AG20443 (cell line): ENCODE results near the gene SOX6.
"Not testable (repeated sequence)": the region's sequence is repeated elsewhere in the genome, so short reads cannot be mapped to it uniquely, and the experiment has no call there.

ENCODE experiments used
- DNase-seq: peaks from one replicate; pipeline ENCODE4 v3.0.0; 2012; ENCODE audit warnings: low spot score, mixed read lengths

Gene SOX6

DNA sequence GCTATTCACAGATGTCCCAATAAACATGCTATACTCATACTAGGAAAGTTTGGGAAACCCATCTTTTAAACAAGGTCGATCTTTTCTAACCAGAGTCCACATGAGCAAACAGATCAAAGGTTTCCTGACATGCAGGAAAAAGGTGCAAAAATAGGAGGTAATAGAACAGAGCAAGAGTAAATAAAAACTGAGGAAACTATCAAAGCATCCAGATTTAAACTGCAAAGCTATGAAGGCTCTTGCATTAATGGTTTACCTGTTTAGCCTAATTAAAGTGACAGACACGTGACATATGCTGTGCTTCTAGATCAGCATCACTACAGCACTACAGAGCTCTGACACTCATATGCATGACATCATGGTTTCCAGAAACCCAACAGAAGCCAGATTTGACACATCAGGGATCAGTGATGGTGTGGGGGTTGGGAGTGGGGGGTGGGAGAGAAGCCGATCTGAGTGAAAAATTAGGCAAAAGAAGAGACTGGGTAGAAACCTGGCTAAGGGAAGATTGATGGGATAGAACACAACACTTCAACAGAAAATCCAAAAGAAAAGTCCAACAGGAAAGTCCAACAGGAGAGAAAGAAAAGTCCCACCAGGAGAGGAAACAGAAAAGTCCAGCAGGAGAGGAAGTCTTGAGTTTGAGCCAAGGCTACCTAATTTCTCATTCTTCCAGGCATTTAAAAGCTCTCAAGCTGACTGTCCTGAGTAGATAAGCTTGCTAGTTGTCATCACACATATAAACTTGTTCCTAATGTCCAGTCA lies 262.3 kb downstream of the SOX6 start:
- no peak for DNase-seq

DNA sequence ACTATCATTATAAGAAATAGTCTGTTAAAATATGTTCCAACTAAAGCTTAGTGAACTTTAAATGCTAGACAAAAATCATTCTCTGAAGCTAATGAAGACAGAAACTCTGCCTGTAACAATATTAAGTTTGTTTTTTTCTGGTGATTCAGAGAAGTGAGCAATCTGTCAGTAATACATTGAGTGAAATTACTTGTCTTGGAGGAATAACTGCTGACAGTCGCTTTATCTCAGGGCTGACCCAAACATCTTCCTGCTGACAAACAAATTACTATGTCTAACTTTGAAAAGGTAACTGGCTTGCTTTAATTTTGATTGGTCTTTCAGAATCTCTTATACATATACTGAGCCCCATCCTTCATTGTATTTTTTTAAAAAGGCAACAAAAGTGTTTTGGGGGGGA lies 264.5 kb downstream of the SOX6 start:
- no peak for DNase-seq

- DNase-seq = no peak
Measured at GRCh38 chr11:16089481-16089880, 266.9 kb downstream of the SOX6 start.

GRCh38 chr11:16088774-16089173 lies 267.6 kb downstream of the SOX6 start:
- no peak for DNase-seq

DNA sequence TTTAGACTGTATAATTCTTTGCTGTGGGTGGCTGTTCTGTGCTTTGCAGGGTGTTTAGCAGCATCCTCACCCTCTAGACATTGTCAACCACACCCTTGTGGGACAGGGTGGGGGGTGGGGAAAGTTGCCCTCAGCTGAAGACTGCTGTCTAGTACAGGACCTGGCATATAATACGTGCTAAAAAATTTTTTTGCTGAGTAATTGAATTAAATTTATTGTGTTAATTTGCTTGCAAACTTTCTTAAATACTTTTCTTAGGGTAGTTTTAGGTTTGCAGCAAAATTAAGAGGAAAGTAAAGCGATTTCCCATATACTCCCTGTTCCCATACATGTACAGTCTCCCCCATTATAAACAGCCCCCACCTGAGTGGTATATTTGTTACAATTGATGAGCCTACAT lies 268.5 kb downstream of the SOX6 start:
- DNase-seq = no peak

GRCh38 chr11:16086229-16086819 lies 270.0 kb downstream of the SOX6 start:
- DNase-seq = no peak

GRCh38 chr11:16082095-16083055 lies 274.0 kb downstream of the SOX6 start:
- no peak for DNase-seq

- no peak for DNase-seq
Measured at GRCh38 chr11:16081382-16082094, 274.8 kb downstream of the SOX6 start.

GRCh38 chr11:16080688-16081381 lies 275.5 kb downstream of the SOX6 start:
- DNase-seq = no peak

GRCh38 chr11:16078936-16079335 lies 277.4 kb downstream of the SOX6 start:
- no peak for DNase-seq

DNA sequence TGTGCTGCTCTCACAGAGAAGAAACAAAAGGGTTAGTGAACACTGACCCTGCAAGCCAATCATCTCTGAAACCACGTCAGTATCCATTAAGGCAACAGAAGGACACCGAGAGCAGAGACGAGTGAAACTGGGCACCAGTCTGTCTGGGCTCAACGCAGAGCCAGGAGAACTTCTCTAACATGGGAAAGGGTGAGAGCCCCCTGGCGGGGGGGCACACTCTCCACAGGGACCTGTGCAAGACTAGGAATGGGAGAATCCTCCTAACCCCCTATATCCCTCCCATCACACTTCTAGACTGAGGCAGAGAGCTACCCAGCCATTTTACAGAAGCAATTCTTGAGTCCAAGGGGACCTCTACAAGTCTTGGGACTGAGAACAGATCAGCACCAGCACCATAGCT lies 285.8 kb downstream of the SOX6 start:
- DNase-seq = no peak

GRCh38 chr11:16067268-16067667 lies 289.1 kb downstream of the SOX6 start:
- DNase-seq = not testable (repeated sequence)

DNA sequence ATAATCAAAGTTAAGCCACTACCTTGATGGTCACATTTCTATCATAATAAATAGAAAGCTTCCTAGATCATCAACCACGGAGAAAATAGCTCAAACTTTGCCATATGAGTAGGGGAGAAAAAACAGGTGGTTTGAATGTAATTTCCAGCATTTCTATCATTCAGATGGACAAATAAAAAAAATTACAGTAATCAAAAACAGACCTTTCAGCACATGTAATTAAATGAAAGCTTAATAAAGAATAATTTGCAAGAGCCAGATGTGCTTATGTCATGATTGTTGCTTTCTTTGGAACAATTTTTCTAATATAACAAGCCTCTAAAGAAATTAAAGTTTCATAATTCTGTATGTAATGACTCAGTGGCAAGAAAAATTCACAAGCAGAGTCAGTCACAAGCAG lies 297.0 kb downstream of the SOX6 start:
- DNase-seq = no peak

DNA sequence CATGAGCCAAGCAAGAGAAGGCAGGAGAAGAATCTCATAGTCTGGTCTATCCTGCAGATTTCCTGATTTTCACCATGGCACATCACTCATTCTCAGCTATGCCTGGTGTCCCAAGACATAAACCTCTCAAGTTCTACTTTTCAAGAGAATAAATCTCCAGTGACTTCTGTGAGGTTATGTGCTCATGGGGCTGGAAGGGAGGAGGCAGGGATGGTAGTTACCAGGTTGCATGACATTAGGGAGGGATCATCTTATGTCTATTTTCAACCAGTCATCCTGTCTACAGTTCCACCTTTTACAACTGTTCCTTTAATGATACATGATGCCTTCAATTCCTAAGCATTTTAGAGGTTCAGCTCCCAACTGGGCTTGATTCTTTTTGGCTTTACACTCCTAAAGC lies 297.7 kb downstream of the SOX6 start:
- DNase-seq = no peak

DNA sequence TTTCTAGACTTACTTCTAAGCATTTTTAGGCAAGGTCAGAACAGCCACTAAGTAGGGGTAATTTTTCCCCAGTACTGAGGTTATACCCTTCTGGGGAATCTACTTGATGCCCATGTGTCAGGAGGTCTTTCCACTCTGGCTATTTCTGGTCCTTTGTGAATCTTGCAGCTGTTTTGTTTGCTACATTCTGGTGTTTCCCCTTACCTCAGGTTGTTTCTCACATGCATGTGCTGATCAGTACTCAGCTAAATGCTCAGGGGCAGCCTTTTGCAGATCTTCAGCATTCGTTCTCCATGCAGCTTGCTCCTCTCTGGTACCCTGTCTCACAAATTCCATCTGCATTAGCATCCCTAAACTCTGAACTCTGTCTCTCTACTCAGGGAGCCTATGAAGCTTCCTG lies 303.6 kb downstream of the SOX6 start:
- DNase-seq = no peak

DNA sequence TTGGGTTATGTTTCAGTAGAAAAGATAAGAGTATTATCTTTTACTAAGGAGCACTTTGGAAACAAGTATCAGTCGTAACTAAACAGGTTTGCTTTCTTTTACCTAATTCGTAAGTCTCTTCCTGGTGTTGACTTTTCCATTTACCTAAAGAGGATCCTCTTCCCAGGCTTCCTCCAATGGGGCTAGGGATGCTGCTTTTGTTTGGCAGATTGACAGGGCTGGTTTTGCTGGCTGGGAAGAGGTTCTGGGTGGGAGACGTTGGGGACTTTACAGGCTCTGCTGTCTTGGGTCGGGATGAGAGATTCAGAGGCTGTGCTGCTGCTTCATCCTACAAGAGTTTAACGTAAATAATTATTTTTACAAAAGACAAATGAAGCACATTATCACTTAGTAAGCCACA lies 306.7 kb downstream of the SOX6 start:
- no peak for DNase-seq

DNA sequence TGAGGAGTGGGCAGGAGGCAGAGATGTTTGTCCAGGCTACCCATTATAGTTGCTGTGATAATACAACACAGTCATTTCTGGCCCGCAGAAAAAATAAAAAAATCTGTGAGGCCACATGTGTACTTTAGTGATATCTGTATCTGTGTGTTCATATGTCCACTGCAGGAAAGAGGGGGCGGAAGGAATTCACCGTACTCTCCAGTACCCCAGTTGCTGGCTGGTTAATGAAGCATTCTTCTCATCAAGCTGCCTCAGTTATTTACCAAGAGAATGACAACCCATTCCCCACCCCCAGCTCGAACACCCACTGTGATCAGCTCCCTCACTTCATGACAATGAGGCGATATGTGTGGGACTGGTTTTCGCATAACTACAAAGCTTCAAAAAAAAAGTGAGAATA lies 309.3 kb downstream of the SOX6 start:
- DNase-seq = no peak

GRCh38 chr11:16043617-16044016 lies 312.7 kb downstream of the SOX6 start:
- DNase-seq = no peak

GRCh38 chr11:16041207-16041606 lies 315.1 kb downstream of the SOX6 start:
- DNase-seq = no peak

GRCh38 chr11:16040151-16040550 lies 316.2 kb downstream of the SOX6 start:
- no peak for DNase-seq

GRCh38 chr11:16037179-16037578 lies 319.2 kb downstream of the SOX6 start:
- DNase-seq = no peak

DNA sequence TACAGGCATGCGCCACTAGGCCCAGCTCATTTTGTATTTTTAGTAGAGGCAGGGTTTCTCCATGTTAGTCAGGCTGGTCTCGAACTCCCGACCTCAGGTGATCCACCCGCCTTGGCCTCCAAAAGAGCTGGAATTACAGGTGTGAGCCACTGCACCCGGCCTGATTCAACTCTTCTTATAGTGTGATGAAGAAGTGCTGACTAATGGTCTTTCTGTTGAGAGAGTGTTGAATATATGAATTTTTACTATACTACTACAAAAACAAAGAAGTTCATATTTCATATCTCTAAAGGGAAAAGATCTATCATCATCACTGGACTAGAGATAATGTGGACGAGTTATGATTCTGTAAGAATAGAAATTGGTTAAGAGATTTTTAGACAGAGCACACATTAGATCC lies 320.1 kb downstream of the SOX6 start:
- DNase-seq = no peak
